IPS DF 4.7 (cell line): ENCODE results near the gene RGS3.
"Not testable (repeated sequence)": the region's sequence is repeated elsewhere in the genome, so short reads cannot be mapped to it uniquely, and the experiment has no call there.

Experiments
- DNase-seq: peaks from one replicate; pipeline ENCODE4 v3.0.0-alpha.2; 2013; ENCODE audit warnings: low spot score; ENCODE audit errors: extremely low read depth

Gene RGS3

DNA sequence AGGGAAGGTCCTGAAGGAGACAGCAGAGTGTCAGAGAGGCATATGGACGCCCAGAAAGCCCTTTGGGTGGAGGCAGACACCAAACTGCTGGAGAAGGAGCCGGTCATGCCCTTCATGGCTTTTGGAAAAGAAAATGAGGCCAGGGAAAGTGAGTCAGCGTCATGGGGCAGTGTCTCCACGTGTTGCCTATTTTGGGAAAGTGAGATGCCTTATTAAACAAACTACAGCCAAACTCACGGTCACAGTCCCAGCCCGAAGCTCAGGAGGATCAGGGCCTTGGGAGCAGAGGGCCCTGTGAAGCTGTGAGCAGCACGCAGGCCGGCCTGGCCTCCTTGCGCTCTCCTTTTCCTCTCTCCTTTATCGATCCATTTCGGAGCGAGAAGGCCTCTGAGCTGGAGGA is 25.0 kb downstream of the RGS3 start:
- DNase-seq: no peak

GRCh38 chr9:113491147-113491546 is 27.6 kb downstream of the RGS3 start:
- not testable (repeated sequence) for DNase-seq

GRCh38 chr9:113492343-113493202 is 29.0 kb downstream of the RGS3 start:
- no peak for DNase-seq

DNA sequence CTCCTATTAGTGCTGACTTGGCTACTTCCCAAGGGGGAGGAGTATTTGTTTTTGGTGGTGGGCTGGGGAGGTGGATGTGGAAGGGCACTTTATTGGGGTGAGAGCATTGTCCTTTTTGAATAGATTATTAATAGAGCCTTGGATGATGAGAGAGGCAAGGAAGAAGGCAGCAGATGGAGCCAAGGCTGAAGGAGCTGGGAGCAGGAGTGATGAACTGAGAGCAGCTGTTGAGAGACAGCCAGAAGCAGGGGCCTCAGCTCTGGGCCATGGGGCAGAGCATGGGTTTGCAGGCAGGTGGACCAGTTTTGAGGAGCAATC is 29.6 kb downstream of the RGS3 start:
- no peak for DNase-seq

DNA sequence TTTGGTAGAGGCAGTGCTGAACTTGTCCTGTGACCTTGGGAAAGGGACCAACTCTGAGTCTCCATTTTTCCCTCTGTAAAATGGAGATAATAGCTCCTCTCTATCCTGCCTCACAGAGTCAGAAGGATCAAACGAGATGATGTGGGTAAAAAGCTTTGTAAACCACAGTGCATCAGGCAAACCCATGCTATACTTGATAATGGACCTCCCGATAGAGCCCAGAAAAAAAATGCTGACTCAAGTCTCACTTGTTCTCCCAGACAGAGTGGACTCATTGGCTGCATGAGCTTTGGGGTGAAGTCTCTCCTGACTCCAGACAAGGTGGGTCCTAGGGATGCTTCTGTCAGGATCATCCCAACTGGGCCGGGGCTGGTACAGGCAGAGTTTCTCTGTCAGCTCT is 32.0 kb downstream of the RGS3 start:
- no peak for DNase-seq

GRCh38 chr9:113497051-113497450 is 33.5 kb downstream of the RGS3 start:
- no peak for DNase-seq

DNA sequence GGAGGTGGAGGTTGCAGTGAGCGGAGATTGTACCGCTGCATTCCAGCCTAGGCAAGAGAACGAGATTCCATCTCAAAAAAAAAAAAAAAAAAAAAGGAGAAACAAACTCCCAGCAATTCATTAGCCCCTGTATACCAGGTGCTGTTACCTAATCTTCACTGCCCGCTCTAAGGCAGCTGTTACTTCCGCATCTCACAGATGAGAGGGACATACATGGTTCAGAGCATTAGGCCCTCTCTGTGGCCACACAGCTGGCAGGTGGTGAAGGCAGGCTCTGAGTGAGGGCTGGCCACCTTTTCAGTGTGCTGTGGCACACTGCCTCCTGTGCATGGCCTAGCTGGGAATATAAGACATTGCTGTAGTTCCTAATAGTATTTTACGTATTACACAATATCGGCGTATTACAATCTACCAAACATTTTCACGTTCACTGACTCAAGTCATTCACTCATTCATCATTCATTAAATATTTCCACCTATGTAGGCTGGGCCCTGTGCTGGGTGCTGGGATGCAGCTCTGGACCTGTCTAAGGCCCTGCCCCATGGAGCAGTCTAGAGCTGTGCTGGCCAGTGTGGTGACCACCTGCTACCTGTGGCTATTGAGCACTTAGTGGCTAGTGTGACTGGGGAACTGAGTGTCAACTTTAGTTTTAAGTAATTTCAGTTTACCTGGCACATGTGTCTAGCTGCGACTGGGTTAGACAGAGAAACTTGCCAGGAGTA is 35.8 kb downstream of the RGS3 start:
- no peak for DNase-seq

DNA sequence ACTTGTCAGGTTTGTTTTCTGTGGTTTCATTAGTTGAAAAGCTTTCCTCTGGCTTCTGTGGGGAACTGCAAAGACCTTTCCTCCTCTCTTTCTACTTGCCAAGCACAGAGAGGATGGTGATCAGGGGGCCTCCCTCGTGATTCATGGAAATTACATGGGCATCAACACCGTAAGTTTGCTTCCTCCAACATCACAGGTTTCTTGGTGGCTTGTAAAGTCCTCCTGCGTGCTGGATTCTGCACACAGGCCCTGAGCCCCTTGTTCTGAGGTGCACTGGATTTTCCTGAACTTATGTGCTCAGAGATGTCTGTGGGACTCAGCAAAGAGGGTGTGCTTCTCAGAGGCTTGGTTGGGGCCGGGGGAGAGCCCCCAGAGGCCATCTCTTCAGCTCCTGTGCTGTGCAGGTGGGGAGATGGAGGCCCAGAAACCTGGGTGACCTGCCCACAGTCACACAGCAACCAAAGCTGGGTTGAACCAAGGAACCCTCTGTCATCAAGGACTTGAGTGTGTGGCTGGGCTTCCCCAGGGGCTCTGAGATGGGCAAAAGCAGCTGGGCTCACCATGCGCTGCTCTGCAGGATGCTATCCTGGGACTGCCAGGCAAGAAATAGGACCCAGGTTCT is 36.5 kb downstream of the RGS3 start:
- DNase-seq: no peak

GRCh38 chr9:113501129-113501686 is 37.7 kb downstream of the RGS3 start:
- DNase-seq: no peak

GRCh38 chr9:113501852-113502251 is 38.3 kb downstream of the RGS3 start:
- DNase-seq: no peak

DNA sequence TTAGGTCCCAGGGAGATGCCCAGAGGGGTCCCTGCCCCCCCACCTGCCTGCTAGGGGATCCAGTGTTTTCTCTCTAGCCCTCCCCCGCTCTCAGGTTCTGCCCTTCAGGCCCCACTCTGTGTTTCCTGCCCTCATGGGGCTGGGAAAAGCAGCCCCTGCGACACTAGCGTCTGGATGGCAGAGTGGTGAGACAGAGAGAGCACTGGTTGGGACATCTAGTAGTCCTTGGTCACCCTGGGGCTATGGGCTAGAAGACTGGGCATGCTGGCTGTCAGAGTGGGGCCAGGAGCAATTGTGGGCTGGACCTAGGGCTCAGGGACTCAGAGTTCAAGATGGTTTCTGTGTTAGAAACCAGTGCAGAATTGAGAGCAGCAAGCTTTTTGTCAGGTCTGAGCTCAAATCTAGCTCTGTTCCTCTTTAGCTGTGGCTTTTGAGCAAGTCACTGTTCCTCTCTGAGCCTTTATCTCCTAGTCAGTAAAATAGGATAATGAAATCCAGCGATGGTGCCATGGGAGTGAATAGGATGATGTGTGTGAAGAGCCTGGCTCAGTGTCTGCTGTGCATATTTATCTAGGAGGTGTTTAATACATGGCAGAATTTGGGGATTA is 39.0 kb downstream of the RGS3 start:
- no peak for DNase-seq

- no peak for DNase-seq
Observed at GRCh38 chr9:113503131-113503541, 39.6 kb downstream of the RGS3 start.

DNA sequence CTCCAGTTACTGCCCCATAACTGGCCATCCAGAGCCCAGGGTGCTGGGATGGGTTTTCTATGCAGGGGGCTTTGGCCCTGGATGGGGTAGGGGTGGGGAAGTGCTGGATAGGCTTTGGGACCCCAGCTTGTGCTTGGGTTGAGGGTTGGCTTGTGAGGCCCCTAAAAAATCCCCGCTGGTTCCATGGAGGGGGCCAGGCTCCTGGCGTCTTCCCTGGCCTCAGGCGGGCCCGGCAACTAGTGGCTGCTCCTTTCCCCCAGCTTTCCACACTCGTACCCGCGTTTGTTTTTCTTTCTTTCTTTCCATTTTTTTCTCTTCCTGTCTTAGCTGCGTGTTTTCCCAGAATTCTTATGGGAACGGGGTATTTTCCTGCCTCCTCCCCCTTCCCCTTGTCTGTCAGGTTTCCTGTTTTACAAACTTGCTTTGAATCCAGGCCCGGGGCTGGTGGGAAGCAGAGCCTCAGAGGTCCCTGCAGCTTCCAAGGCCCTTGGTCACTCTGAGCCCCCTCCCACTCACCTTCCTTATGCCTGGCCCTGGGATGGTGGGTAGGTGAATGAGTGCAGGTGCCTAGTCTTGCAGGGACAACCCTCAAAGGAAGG is 40.2 kb downstream of the RGS3 start:
- no peak for DNase-seq

DNA sequence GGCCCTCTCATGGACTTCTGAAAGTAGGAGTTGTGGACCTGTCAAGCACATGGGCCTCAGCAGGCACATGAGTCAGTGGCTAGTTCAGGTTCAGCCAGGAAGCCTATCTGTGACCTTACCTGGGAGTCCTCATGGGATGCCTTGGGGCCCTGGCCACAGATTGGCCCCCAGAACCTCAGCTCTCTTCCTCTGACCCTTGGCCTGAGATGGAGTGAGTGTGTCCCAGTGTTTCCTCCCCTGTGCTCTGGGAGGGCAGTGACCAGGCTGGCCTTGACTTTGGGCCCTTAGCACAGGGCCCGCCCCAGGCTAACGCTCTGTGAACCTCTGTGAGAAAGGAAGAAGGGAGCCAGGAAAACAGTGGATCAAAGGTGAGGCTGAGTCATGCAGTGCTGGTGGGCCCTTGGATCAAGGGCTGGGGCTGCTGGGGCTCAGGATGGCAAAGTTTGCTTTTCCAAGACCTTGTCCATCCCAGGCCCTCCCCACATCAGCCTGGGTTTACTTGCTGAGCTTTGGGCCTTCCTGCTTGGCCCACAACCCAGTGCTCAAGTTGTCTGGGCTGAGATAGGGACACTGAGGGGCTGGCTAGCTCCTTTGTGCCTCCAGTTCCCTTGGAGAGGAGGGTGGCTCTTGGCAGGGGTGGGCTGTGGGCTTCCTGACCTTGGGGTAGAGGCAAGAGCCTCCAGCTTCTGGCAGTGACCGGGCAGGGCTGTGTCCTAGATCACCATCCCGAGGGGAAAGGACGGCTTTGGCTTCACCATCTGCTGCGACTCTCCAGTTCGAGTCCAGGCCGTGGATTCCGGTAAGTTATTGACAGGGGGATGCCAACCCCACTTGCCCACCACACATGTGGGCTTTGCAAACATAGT is 41.4 kb downstream of the RGS3 start:
- DNase-seq: no peak

- no peak for DNase-seq
Observed at GRCh38 chr9:113506090-113506589, 42.6 kb downstream of the RGS3 start.

DNA sequence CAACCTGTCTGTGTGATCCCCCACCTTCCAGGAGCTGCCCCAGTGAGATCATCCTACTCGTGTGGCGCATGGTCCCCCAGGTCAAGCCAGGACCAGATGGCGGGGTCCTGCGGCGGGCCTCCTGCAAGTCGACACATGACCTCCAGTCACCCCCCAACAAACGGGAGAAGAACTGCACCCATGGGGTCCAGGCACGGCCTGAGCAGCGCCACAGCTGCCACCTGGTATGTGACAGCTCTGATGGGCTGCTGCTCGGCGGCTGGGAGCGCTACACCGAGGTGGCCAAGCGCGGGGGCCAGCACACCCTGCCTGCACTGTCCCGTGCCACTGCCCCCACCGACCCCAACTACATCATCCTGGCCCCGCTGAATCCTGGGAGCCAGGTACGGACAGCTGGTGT is 43.7 kb downstream of the RGS3 start:
- DNase-seq: no peak

- no peak for DNase-seq
Observed at GRCh38 chr9:113508111-113508749, 44.7 kb downstream of the RGS3 start.

DNA sequence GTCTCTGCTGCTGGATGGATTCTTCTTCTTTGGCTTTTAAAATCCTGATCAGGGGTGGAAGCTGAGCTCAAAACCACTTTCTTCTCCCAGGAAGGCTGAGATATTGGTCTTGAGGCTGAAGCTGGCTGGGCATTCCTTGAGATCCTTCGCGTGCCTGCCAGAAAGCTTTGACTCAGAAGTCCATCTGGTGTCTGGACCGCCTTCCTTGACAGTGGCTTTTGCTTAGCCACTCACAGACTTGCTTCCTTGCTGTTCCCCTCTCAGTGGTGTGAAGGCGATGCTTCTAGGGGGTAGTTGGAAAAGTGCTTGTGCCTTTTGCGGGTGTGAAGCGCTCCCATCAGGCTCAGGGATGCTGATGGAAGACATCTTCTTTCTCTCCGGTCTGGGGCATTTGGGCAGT is 45.9 kb downstream of the RGS3 start:
- DNase-seq: no peak

- DNase-seq: no peak
Observed at GRCh38 chr9:113511047-113511521, 47.6 kb downstream of the RGS3 start.
